CD4-positive, alpha-beta T cell treated with Interleukin-15 for 1 hour (primary cell): ENCODE results near the gene PHC1.
"Not testable (repeated sequence)": the region's sequence is repeated elsewhere in the genome, so short reads cannot be mapped to it uniquely, and the experiment has no call there.

Experiments used
- DNase-seq: peaks from one replicate; pipeline ENCODE4 v3.0.0-alpha.2; 2020

PHC1 gene

GRCh38 chr12:8911606-8912268, 2.6 kb upstream of the PHC1 start:
- DNase-seq = no peak

- DNase-seq = no peak
Measured at GRCh38 chr12:8912914-8913313, 1.4 kb upstream of the PHC1 start.

- DNase-seq = no peak
Measured at GRCh38 chr12:8913702-8914032, 642 bp upstream of the PHC1 start.

DNA sequence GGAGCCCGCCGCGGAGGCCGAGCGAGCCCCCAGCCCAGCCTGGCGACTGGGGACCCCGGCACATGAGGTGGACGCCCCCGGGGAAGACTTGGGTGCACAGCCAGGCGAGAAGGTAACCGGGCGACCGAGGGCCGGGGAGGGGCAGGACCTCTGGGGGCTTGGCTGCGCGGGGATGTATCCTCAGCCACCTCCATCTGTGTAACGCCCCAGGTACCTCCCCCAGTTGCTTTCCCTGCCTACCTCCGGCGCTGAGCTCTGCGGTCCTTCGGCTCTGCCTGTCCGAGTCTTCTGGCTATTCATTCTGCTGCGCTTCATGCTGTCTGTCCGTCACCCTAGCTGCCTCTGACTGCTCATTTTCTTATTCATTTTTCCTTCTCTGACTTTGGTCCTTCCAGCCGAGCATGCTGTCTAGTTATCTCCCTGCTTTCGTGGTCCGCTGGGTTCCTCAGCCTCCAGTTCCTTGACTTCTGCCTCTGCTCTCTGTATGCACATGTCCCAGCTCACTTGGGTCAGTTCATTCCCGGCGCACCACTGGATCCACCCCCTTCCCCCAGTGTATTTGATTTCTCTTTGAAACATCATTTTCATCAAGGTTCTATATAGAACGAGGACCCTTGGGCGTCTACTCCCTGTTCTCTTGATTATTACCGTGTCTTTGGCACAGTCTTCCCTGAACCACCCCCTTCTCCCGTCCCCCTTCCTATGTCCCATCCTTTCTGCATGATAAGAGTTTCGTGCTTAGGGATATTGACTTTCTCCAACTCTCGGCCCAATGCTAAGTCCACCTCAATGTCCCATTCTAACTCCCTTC, 612 bp downstream of the PHC1 start:
- DNase-seq = peak; percentile 52

- no peak for DNase-seq
Measured at GRCh38 chr12:8916154-8916553, 1.8 kb downstream of the PHC1 start.

GRCh38 chr12:8917031-8917430, 2.7 kb downstream of the PHC1 start:
- no peak for DNase-seq

DNA sequence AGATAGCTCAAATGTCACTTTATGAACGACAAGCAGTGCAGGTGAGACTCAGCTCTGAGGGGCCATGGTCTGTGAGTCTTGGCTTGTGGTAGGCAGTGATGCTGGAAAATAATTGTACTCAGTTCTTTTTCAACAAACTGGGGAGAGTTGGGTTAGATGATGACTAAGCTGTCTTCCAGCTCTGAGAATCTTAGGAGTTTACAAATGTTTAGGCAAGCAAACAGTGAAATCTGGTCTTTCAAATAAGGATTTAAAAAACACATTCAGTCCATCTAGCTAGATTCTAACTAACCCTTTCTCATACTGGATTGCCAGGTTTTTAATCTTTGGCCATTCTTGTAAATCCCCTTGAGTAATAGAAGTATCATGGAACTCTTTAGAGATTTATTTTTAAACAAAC, 3.4 kb downstream of the PHC1 start:
- DNase-seq = no peak

GRCh38 chr12:8919643-8920042, 5.3 kb downstream of the PHC1 start:
- not testable (repeated sequence) for DNase-seq

- DNase-seq = no peak
Measured at GRCh38 chr12:8922544-8922943, 8.2 kb downstream of the PHC1 start.

GRCh38 chr12:8930655-8931323, 16.5 kb downstream of the PHC1 start:
- DNase-seq = not testable (repeated sequence)

DNA sequence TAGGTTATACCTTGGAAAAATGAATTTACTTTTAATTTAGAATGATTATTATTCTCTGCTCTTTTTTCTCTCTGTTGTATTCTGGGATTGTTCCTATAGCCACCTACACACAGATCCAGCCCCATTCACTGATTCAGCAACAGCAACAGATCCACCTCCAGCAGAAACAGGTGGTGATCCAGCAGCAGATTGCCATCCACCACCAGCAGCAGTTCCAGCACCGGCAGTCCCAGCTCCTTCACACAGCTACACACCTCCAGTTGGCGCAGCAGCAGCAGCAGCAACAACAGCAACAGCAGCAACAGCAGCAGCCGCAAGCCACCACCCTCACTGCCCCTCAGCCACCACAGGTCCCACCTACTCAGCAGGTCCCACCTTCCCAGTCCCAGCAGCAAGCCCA, 18.2 kb downstream of the PHC1 start:
- DNase-seq = not testable (repeated sequence)

GRCh38 chr12:8934080-8934479, 19.8 kb downstream of the PHC1 start:
- DNase-seq = not testable (repeated sequence)

- no peak for DNase-seq
Measured at GRCh38 chr12:8936735-8937134, 22.4 kb downstream of the PHC1 start.

GRCh38 chr12:8937842-8938442, 23.6 kb downstream of the PHC1 start:
- not testable (repeated sequence) for DNase-seq

GRCh38 chr12:8941691-8942478, 27.6 kb downstream of the PHC1 start:
- DNase-seq = no peak

DNA sequence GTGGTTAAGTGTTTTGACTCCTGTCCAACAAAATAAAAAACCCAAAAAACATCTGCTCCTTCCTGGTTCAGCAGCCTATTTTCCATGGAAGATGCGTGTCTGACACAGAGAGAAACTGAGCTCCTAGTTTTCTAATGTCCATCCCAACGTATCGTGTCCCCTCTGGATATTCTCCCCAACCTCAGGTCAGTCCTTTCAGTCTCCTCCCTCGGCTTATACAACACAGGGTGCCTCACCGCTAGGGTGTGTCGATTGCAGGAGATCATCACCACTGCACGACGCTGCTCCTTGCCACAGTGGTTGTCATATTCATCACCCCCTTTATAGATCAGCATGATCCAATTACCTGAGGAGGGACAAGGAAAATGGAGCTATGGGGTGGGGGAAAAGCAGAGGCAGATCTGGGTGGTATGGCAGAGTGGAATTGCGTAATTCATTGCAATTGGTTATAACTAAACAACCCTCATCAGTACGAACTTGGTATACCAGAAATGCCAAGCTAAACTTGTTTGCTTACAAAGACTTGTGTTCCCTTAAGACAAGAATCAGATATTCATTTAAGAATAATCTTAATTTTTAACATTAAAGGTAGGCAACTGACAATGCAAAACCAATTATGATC, 29.4 kb downstream of the PHC1 start:
- DNase-seq = no peak

DNA sequence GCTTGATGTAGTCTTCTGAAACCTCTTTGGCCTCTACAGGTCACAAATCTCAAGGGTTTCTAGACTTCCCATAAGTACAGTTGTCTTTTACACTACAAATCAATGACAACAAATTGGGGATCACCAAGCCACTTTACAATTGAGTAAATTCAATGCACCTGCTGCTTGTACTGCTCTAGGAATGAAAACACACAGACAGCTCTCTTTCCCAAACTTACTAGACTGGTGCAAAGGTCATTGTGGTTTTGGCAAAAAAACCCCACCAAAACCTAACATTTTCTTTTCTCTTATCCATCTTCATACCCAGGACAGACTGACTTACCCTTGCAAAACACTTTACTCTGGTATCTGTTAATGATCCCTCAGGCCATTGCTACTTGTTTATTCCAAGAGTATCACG, 32.4 kb downstream of the PHC1 start:
- no peak for DNase-seq

DNA sequence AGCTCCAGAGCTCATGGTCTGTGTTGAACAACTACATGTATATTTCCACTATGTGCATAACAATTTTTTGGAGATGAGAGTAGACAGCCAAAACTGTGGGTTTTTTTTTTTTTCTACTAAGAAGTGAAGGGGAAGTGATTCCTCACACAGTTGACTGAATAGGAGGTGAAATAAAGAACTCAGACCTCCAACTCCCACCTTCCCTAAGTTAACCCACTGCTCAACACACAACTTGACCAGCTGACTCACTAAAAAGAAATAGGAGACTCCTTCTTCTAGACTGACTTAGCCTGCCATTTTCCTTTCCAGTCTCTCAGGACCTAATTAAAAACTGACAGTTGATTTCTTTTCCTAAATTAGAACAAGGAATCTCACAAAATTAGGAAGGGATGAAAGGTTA, 33.4 kb downstream of the PHC1 start:
- DNase-seq = no peak

GRCh38 chr12:8948701-8949341, 34.5 kb downstream of the PHC1 start:
- DNase-seq = peak; percentile 21

GRCh38 chr12:8949342-8950220, 35.3 kb downstream of the PHC1 start, which contains the start of gene M6PR:
Gene M6PR (minus strand): TSS chr12:8949645. CDS start chr12:8946404, 3,241 bp downstream.
- DNase-seq = peak; percentile 91

- DNase-seq = no peak
Measured at GRCh38 chr12:8950221-8950527, 35.9 kb downstream of the PHC1 start.
